ENCODE measurements around the gene MPV17.

GRCh38 chr2:27270670-27271069 is 52.2 kb downstream of the MPV17 start:
- no peak for TF ChIP-seq CTCF (IDR thresholded peaks at IDR 0.05; ENCODE audit: low read depth, low read length, poor library complexity, severe bottlenecking)
- TF ChIP-seq EZH2phosphoT487 (IDR thresholded peaks at IDR 0.05; ENCODE audit: borderline replicate concordance, low read length) = no peak
